OCI-LY1 (cell line): ENCODE data around the gene TMEFF2.

ENCODE experiments used
- H2AFZ ChIP-seq: fragments of 200-600 bp; sonication (generic), shearing (Covaris generic); 2 replicates; pipeline ENCODE4 v1.6.0; 2014; ENCODE audit warnings: antibody characterized with exemption, mild to moderate bottlenecking, low read length
- H3F3A ChIP-seq: fragments of 200-600 bp; sonication (generic), shearing (Covaris generic); 2 replicates; pipeline ENCODE4 v1.6.0; 2014; ENCODE audit warnings: mild to moderate bottlenecking, antibody characterized with exemption, low read length, moderate library complexity; ENCODE audit not compliant: insufficient read depth
- H3K27ac ChIP-seq: fragments of 200-600 bp; sonication (generic); 2 replicates; pipeline ENCODE4 v1.5.1; 2014; ENCODE audit warnings: low read length, mixed run types, mild to moderate bottlenecking, low read depth; ENCODE audit not compliant: poor library complexity, severe bottlenecking
- H3K27me3 ChIP-seq: fragments of 200-600 bp; sonication (generic); 2 replicates; pipeline ENCODE4 v1.6.0; 2014; ENCODE audit warnings: antibody characterized with exemption, mild to moderate bottlenecking, low read length, moderate library complexity; ENCODE audit not compliant: insufficient read depth
- H3K36me3 ChIP-seq: fragments of 200-600 bp; sonication (generic); 2 replicates; pipeline ENCODE4 v1.6.1; 2014; ENCODE audit warnings: mild to moderate bottlenecking, antibody characterized with exemption, low read length, moderate library complexity, mixed read lengths; ENCODE audit not compliant: insufficient read depth
- H3K4me1 ChIP-seq: fragments of 200-600 bp; sonication (generic); 2 replicates; pipeline ENCODE4 v1.5.1; 2014; ENCODE audit warnings: mild to moderate bottlenecking, low read length, moderate library complexity; ENCODE audit not compliant: insufficient read depth, severe bottlenecking
- H3K4me2 ChIP-seq: fragments of 200-600 bp; sonication (generic), shearing (Covaris generic); 2 replicates; pipeline ENCODE4 v1.6.1; 2014; ENCODE audit warnings: low read length
- H3K4me3 ChIP-seq: fragments of 200-600 bp; sonication (generic); 2 replicates; pipeline ENCODE4 v1.5.1; 2014; ENCODE audit warnings: low read length, low read depth, mild to moderate bottlenecking, mixed read lengths; ENCODE audit not compliant: poor library complexity, severe bottlenecking
- H3K79me2 ChIP-seq: fragments of 200-600 bp; shearing (Covaris generic); 2 replicates; pipeline ENCODE4 v1.6.1; 2016; ENCODE audit warnings: mixed run types, low read length, mixed read lengths; ENCODE audit not compliant: insufficient read depth
- H3K9ac ChIP-seq: fragments of 200-600 bp; sonication (generic), shearing (Covaris generic); 2 replicates; pipeline ENCODE4 v1.6.1; 2014; ENCODE audit warnings: mild to moderate bottlenecking, low read length, mixed read lengths
- H3K9me2 ChIP-seq: fragments of 200-600 bp; sonication (generic), shearing (Covaris generic); 2 replicates; pipeline ENCODE4 v1.6.1; 2014; ENCODE audit warnings: low read depth, mild to moderate bottlenecking, low read length, mixed read lengths
- H3K9me3 ChIP-seq: fragments of 200-600 bp; shearing (Covaris generic); 2 replicates; pipeline ENCODE4 v1.6.1; 2014; ENCODE audit warnings: low read length, mixed read lengths
- H4K20me1 ChIP-seq: fragments of 200-600 bp; sonication (generic), shearing (Covaris generic); 2 replicates; pipeline ENCODE4 v1.6.0; 2016; ENCODE audit warnings: mild to moderate bottlenecking, low read length; ENCODE audit not compliant: insufficient read depth
- EZH2 ChIP-seq: fragments of 200-600 bp; sonication (generic), shearing (Covaris generic); IDR thresholded peaks from 2 replicates; pipeline ENCODE4 v1.8.0; 2017; ENCODE audit warnings: borderline replicate concordance, mixed run types, mild to moderate bottlenecking, antibody characterized with exemption, low read length, moderate library complexity, mixed read lengths
- TF ChIP-seq, protein P1 (sequence below): fragments of 200-600 bp; sonication (generic), shearing (Covaris generic); IDR thresholded peaks from 2 replicates; pipeline ENCODE4 v1.5.1; 2017; ENCODE audit warnings: mild to moderate bottlenecking, antibody characterized with exemption, low read length, moderate library complexity, mixed read lengths

Gene TMEFF2

DNA sequence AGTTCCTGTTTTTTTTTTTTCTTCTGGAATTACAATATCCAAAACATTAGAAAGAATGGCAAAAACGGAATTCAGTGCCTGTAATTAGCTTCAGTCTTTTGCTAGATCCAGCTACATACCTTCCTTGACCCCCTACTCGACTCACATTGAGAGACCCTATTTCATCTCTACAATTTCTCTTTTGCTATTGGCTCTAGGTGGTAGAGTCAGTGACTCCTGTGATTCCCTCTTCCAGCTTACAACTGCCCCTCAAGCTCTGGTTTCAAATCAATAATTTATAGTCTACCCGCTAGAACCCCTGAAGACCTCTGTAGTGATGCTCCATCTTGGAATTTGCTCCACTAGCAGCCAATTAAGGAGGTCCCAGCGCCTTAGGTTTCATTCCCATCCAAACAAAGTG is 125.8 kb downstream of the TMEFF2 start:
- Histone ChIP-seq H2AFZ (no peak overlapping the region), H3K4me3 (no peak overlapping the region), H3K4me2 (no peak overlapping the region), H3K9me2 (no peaks in the 10 kb centered on the region), H3K27me3 (no peaks in the 10 kb centered on the region), H3K4me1 (no peaks in the 10 kb centered on the region), H3K79me2 (no peaks in the 10 kb centered on the region), H4K20me1 (no peaks in the 10 kb centered on the region), H3K9me3 (no peaks in the 10 kb centered on the region), H3K27ac (no peak overlapping the region), H3K9ac (no peak overlapping the region), H3F3A (no peaks in the 10 kb centered on the region), H3K36me3 (no peaks in the 10 kb centered on the region)
- TF ChIP-seq, protein P1, sequence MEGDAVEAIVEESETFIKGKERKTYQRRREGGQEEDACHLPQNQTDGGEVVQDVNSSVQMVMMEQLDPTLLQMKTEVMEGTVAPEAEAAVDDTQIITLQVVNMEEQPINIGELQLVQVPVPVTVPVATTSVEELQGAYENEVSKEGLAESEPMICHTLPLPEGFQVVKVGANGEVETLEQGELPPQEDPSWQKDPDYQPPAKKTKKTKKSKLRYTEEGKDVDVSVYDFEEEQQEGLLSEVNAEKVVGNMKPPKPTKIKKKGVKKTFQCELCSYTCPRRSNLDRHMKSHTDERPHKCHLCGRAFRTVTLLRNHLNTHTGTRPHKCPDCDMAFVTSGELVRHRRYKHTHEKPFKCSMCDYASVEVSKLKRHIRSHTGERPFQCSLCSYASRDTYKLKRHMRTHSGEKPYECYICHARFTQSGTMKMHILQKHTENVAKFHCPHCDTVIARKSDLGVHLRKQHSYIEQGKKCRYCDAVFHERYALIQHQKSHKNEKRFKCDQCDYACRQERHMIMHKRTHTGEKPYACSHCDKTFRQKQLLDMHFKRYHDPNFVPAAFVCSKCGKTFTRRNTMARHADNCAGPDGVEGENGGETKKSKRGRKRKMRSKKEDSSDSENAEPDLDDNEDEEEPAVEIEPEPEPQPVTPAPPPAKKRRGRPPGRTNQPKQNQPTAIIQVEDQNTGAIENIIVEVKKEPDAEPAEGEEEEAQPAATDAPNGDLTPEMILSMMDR, result no peak
- TF ChIP-seq EZH2, result no peak

DNA sequence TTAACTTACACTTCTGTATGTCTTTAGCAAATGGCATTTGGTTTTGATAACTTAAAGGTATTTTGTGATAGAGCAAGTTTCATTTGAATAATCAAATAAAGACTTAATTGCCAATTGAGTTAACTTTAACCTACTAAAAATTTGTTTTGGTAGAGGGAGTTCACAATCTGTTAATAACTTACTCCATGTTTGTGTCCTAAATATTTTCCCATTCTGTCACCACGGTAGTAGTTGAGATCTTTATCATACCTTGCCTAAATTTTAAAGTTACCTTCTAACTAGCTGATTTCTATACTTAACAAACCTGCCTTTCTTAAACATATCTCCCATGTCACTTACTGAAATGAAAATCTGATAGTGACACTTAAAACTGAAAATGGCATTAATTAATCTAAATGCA is 127.1 kb downstream of the TMEFF2 start:
- H3K9me3 ChIP-seq, result no peaks in the 10 kb centered on the region
- no peaks in the 10 kb centered on the region for H3K9me2 ChIP-seq
- TF ChIP-seq EZH2, result no peak
- TF ChIP-seq, protein P1, result no peak
- H3K36me3 ChIP-seq, result no peaks in the 10 kb centered on the region
- no peak overlapping the region for H3K9ac ChIP-seq
- no peak overlapping the region for H3K4me3 ChIP-seq
- no peaks in the 10 kb centered on the region for H3K4me1 ChIP-seq
- no peak overlapping the region for H3K27ac ChIP-seq
- no peak overlapping the region for H3K4me2 ChIP-seq
- H3F3A ChIP-seq, result no peaks in the 10 kb centered on the region
- H3K27me3 ChIP-seq, result no peaks in the 10 kb centered on the region
- H3K79me2 ChIP-seq, result no peaks in the 10 kb centered on the region
- H4K20me1 ChIP-seq, result no peaks in the 10 kb centered on the region
- H2AFZ ChIP-seq, result no peak overlapping the region

DNA sequence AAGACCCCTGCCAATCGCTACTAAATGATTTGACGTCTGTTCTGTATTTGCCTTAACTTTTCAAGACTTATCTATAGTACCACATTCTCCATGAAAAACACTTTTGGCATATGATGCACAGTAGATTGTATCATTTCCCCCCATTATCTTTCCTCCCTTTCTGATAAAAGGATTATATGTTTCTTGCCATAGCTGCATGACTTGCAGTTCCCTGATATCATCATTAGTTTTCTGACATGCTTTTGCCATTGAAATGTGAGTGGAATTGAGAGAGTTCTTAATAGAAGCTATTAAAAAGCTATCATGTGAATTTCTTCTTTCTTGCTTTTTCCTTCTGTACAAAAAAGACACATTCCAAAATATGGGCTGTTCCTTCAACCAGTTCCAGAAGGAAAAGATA is 130.3 kb downstream of the TMEFF2 start:
- no peak overlapping the region for H3K27ac ChIP-seq
- H4K20me1 ChIP-seq, result no peaks in the 10 kb centered on the region
- no peak overlapping the region for H3K4me2 ChIP-seq
- no peaks in the 10 kb centered on the region for H3K79me2 ChIP-seq
- no peaks in the 10 kb centered on the region for H3K27me3 ChIP-seq
- no peaks in the 10 kb centered on the region for H3K36me3 ChIP-seq
- H3K9me2 ChIP-seq, result no peaks in the 10 kb centered on the region
- H3F3A ChIP-seq, result no peaks in the 10 kb centered on the region
- H3K4me1 ChIP-seq, result no peaks in the 10 kb centered on the region
- no peak overlapping the region for H3K4me3 ChIP-seq
- H3K9me3 ChIP-seq, result no peaks in the 10 kb centered on the region
- no peak overlapping the region for H3K9ac ChIP-seq
- no peak overlapping the region for H2AFZ ChIP-seq
- TF ChIP-seq, protein P1, result no peak
- TF ChIP-seq EZH2, result no peak
